ENCODE data around the gene PEX10.
"Not testable (repeated sequence)": the region's sequence is repeated elsewhere in the genome, so short reads cannot be mapped to it uniquely, and the experiment has no call there.

PEX10 gene

GRCh38 chr1:2412395-2412772 lies at the start of gene PEX10:
PEX10 (minus strand) TSS chr1:2412564; CDS start chr1:2412502, 62 bp downstream.
- DNase-seq (ENCODE audit: low read depth in 2 of 3, low spot score in 1 of 3) = peak; percentile 98 to 99 (median 99)

- DNase-seq (ENCODE audit: low read depth in 2 of 3, low spot score in 1 of 3) = no peak
These were observed 48.8 kb upstream of the PEX10 start for GRCh38 chr1:2460996-2461751.

GRCh38 chr1:2460203-2460602 lies 47.8 kb upstream of the PEX10 start:
- no peak for DNase-seq (ENCODE audit: low read depth in 2 of 3, low spot score in 1 of 3)

GRCh38 chr1:2459757-2460156 lies 47.4 kb upstream of the PEX10 start:
- no peak for DNase-seq (ENCODE audit: low read depth in 2 of 3, low spot score in 1 of 3)

GRCh38 chr1:2459102-2459753 lies 46.9 kb upstream of the PEX10 start:
- DNase-seq (ENCODE audit: low read depth in 2 of 3, low spot score in 1 of 3) = not testable (repeated sequence)

- no peak for DNase-seq (ENCODE audit: low read depth in 2 of 3, low spot score in 1 of 3)
These were observed 46.3 kb upstream of the PEX10 start for GRCh38 chr1:2458687-2459086.

- DNase-seq (ENCODE audit: low read depth in 2 of 3, low spot score in 1 of 3) = no peak
These were observed 45.1 kb upstream of the PEX10 start for GRCh38 chr1:2457444-2457843.

- no peak for DNase-seq (ENCODE audit: low read depth in 2 of 3, low spot score in 1 of 3)
These were observed 43.4 kb upstream of the PEX10 start for GRCh38 chr1:2455757-2456156.

GRCh38 chr1:2454227-2454626 lies 41.9 kb upstream of the PEX10 start:
- DNase-seq (ENCODE audit: low read depth in 2 of 3, low spot score in 1 of 3) = no peak

- DNase-seq (ENCODE audit: low read depth in 2 of 3, low spot score in 1 of 3) = no peak
These were observed 40.6 kb upstream of the PEX10 start for GRCh38 chr1:2452932-2453315.

GRCh38 chr1:2452201-2452931 lies 40.0 kb upstream of the PEX10 start:
- no peak for DNase-seq (ENCODE audit: low read depth in 2 of 3, low spot score in 1 of 3)

- no peak for DNase-seq (ENCODE audit: low read depth in 2 of 3, low spot score in 1 of 3)
These were observed 39.4 kb upstream of the PEX10 start for GRCh38 chr1:2451741-2452140.

GRCh38 chr1:2449636-2450454 lies 37.5 kb upstream of the PEX10 start:
- DNase-seq (ENCODE audit: low read depth in 2 of 3, low spot score in 1 of 3) = no peak

GRCh38 chr1:2448098-2448445 lies 35.7 kb upstream of the PEX10 start:
- DNase-seq (ENCODE audit: low read depth in 2 of 3, low spot score in 1 of 3) = no peak

GRCh38 chr1:2447276-2448097 lies 35.1 kb upstream of the PEX10 start:
- no peak for DNase-seq (ENCODE audit: low read depth in 2 of 3, low spot score in 1 of 3)

- DNase-seq (ENCODE audit: low read depth in 2 of 3, low spot score in 1 of 3) = no peak
These were observed 34.5 kb upstream of the PEX10 start for GRCh38 chr1:2446861-2447260.

GRCh38 chr1:2446394-2446793 lies 34.0 kb upstream of the PEX10 start:
- DNase-seq (ENCODE audit: low read depth in 2 of 3, low spot score in 1 of 3) = no peak

- DNase-seq (ENCODE audit: low read depth in 2 of 3, low spot score in 1 of 3) = no peak
These were observed 33.5 kb upstream of the PEX10 start for GRCh38 chr1:2445823-2446215.

- no peak for DNase-seq (ENCODE audit: low read depth in 2 of 3, low spot score in 1 of 3)
These were observed 32.9 kb upstream of the PEX10 start for GRCh38 chr1:2445162-2445822.

- DNase-seq (ENCODE audit: low read depth in 2 of 3, low spot score in 1 of 3) = no peak
These were observed 31.8 kb upstream of the PEX10 start for GRCh38 chr1:2444138-2444591.
